HG02763 (cell line): ENCODE results near the gene BUD31.
"Not testable (repeated sequence)": the region's sequence is repeated elsewhere in the genome, so short reads cannot be mapped to it uniquely, and the experiment has no call there.

Source experiments
- ATAC-seq: cut with Tn5 transposase; IDR thresholded peaks from one replicate; pipeline ENCODE4 v1.9.1; 2021; ENCODE audit warnings: mild to moderate bottlenecking, moderate library complexity; ENCODE audit not compliant: unreplicated experiment

Gene BUD31

DNA sequence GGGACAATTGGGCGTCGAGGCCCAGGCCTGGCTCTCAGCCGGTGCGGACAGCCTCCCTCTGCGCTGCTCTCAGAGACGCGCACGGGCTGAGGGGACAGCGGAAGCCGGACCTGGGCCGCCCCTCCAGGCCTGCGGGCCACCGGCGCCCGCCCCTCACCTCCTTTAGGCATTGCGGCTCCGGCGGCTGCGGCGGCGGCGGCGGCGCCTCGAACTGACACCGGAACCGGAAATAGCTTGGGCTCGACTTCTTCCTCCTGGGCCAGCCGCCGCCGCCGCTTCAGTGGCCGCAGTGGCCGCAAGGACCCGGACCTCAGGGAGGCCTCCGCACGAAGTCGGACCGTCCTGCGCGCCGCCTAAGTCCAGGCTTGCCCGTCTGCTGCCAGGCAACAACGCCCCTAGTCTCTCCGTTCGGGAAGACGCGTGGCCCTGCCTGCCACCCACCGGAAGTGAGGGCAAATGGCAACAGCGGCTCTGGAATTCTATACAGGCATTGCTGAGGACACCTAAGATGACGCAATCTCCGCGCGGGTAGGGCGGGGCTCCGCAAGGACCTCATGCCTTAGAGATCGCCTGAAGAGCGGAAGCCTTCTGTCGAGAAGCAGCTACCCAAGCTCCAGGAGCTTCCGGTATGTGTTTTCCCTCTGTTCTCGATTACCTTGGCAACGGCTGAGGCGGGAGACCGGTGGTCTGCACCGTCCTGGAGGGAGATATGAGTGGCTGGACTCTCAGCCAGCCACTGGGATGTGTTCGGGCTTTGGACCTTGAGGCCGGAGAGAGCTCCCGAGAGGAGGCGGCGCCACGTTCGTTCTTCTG lies at the start of gene BUD31, which contains the start of gene PDAP1:
Gene BUD31, plus strand, starts transcription at position 591 of the 813 bp plus-strand sequence. CDS start 2,124 bp downstream, outside the sequence.
Gene PDAP1, minus strand, starts transcription at position 219 of the 813 bp plus-strand sequence. Its CDS starts 49 bp downstream, at position 170.
- peak; percentile 74 for ATAC-seq

DNA sequence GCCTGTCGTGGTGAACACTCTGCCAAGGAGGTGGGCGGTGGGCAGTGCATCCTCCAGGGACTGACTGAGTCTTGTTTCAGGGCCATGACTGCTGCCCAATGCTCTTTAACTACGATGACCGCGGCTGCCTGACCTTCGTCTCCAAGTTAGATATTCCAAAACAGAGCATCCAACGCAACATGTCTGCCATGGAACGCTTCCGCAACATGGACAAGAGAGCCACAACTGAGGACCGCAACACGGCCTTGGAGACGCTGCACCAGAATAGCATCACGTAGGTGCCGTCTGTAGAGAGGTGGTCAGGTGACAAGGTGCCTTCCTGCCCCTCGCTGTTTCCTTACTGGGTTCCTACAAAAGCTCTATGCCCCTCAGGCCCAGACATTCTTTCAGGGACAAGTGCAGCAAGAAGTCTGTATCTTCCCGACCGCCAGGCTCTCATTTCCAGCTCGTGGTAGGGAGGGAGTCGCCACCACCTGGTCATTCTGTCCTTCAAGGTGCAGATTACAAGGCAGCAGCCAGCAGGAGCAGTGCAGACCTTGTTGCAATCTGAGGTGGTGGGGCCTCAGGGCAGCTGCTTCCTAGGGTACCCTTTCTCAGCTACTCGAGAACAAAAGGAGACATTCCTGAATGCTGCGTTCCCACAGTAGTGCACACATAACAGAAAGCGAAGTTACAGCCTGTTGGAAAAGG lies 49.2 kb upstream of the BUD31 start:
- ATAC-seq: no peak

DNA sequence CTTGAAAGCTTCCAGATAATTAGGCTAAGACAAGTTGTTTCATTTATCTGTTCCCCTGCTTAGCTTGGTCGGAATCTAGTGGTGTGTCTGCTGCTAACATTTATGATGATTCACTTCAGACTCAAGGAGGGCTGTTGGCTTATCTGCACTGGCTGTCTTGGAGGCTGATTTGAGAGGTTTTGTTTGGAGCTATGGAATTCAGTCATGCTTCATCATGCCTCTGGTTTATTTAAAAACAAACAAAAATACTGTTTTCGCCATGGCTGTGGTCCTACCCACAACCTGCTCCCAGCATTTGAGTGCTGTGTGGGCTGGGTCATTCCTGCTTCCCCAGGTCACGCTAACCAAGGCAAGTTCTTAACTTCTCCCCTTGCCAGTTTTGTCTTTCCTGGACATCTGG lies 46.0 kb upstream of the BUD31 start:
- no peak for ATAC-seq

DNA sequence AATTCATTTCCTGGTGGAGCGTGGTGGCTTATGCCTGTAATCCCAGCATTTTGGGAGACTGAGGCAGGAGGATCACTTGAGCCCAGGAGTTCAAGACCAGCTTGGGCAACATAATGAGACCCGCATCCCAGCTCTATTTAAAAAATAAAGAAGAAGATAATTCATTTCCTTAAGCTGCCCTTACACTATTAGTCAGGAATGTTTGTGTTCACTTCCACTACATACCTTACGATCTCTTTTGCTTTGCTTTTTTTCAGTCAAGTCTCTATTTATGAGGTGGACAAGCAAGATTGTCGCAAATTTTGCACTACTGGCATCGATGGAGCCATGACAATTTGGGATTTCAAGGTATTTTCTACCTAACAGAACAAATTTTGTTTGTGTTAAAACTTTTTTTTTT lies 45.5 kb upstream of the BUD31 start:
- no peak for ATAC-seq

DNA sequence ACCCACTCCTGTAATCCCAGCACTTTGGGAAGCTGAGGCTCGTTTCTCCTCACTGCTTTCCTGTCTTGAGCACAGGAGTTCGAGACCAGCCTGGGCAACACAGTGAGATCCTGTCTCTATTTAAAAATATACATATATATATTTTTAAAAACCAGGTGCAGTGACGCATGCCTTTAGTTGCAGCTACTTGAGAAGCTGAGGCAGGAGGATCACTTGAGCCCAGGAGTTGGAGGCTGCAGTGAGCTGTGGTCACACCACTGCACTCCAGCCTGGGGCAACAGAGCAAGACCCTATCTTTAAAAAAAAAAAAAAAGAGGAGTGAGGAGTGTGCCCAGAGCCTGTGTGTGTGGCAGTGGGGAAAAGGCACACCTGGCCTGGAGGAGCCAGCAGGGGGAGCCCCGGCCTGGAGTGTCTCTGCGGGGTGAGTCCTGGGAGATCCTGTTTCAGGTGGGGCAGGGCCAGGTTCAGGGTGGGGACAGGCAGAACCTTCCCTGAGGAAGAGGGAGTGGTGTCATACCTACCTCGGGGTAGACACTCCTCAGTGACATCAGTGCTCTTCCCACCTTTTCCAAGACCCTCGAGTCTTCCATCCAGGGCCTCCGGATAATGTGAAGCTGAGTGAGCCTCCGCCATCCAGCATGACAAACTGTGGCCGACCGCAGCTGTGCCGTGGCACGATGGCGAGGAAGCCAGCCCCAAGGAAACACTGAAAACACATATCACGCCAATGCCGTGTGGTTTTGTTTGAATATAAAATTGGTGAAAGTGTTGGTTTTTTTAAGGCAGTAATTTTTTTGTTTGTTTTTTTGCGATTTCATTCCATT lies 43.2 kb upstream of the BUD31 start:
- no peak for ATAC-seq

DNA sequence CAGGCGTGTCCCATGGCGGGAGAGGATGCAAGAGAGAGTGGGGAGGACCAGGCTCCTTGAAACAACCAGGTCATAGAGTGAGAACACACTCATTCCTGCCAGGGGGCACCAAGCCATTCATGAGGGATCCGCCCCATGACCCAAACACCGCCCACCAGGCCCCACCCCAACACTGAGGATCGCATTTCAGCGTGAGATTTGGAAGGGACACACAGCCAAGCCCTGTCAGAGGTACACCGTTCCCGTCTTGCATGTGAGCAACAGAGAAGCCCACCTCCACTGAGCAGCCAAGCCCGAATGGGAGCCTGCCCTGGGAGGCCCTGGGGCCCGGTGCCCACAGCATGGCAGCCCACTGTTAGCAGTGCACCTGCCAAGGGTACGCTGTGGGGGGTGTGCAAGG lies 42.1 kb upstream of the BUD31 start:
- no peak for ATAC-seq

DNA sequence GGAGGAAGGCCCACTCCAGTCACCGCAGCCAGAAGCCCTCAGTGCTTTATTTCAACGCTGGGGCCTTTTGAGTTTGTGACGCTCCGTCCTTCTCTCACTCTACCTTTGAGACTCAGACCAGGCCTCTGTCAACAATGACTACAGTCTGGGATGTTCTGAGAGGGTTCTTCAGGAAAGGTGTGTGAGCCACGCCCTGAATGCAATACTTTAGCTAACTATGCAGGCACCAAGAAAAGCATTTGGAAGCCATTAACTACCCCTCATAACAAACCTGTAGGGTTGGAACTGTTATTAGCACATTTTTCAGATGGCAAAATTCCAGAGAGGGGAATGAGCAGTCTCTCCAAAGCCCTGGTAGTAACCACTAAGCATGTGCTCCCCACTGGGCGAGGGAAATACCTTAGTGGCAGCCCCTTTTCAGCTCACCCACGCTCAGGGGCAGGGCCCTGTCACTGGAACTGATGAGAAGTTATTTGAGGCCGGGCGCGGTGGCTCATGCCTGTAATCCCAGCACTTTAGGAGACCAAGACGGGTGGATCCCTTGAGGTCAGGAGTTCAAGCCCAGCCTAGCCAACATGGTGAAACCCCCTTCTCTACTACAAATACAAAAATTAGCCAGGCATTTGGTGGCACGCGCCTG lies 39.9 kb upstream of the BUD31 start:
- no peak for ATAC-seq

DNA sequence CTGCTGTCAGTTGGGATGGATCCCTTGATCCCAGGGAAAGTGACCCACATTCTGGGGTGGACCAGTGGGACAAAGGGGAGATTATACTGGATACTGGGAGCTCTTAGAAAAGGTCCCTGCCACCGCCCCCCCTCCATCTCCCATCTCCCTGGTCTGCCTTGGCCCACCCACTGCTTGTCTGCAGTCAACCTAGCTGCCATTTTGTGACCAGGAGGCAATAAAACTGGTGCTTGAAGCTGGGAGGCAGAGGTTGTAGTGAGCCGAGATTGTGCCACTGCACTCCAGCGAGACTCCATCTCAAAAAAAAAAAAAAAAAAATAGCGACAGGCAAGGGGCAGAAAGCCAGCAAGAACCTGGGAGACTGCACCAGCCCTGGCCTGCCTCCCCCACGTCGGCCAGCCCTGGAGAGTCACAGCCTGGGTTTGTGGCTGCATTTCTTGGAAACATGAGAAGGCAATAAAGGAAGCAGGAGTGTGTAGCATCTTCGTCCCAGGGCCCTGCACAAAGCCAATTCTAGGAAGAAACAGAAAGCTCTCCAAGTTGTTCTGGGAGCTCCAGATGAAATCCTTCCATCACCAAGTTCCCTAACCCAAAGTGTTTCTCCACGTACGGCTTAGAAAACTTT lies 38.9 kb upstream of the BUD31 start:
- ATAC-seq: no peak

DNA sequence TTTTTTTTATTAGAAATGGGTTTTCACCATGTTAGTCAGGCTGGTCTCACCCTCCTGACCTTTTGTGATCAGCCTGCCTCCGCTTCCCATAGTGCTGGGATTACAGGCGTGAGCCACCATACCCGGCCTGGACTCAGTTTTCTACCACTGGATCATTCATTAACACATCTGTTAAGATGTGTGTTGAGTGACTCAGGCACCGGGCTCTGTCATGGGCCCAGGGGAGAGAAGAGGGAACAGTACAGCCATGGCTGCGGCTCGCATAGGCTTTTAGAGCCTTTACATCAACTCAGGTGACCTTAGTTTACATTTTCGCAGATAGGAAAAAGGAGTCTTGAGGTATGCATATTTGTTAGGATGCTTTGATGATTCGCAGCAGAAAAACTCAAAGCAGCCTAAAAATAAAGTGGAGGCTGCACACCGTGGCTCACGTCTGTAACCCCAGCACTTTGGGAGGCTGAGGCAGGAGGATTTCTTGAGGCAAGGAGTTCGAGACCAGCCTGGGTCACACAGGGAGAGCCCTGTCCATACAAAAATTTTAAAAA lies 37.3 kb upstream of the BUD31 start:
- no peak for ATAC-seq

DNA sequence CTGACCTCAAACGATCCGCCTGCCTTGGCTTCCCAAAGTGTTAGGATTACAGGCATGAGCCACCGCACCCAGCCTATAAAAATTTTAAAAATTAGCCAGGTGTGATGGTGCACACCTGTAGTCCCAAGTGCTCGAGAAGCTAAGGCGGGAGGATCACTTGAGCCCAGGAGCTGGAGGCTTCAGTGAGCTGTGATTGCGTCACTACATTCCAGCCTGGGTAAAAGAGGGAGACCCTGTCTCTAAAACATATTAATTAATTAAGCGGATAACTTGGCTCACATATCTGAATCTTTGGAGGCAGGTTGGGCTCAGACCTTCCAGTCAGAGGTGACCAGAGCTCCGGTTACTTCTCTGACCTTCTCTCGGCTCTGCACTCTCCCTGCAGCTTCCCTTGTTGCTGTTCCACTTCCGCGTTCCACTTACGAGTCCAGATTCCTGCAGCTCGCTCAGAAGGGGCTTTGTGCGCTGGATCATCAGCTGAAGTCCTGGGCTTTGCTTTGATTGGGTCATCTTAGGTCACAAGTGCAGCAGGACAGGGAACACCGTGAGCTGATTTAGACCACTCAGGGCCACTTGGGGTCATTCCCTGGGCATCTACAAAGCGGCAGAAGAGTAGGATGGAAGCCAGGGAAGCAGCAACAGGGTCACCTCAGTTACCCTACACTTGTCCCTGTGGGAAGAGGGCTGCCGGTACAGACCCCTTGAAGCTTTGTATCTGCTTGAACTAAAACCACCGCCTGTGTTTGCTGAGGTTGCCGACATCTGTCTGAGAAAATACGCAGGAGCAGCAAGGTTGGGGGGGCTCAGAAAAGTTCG lies 36.3 kb upstream of the BUD31 start:
- ATAC-seq: no peak

DNA sequence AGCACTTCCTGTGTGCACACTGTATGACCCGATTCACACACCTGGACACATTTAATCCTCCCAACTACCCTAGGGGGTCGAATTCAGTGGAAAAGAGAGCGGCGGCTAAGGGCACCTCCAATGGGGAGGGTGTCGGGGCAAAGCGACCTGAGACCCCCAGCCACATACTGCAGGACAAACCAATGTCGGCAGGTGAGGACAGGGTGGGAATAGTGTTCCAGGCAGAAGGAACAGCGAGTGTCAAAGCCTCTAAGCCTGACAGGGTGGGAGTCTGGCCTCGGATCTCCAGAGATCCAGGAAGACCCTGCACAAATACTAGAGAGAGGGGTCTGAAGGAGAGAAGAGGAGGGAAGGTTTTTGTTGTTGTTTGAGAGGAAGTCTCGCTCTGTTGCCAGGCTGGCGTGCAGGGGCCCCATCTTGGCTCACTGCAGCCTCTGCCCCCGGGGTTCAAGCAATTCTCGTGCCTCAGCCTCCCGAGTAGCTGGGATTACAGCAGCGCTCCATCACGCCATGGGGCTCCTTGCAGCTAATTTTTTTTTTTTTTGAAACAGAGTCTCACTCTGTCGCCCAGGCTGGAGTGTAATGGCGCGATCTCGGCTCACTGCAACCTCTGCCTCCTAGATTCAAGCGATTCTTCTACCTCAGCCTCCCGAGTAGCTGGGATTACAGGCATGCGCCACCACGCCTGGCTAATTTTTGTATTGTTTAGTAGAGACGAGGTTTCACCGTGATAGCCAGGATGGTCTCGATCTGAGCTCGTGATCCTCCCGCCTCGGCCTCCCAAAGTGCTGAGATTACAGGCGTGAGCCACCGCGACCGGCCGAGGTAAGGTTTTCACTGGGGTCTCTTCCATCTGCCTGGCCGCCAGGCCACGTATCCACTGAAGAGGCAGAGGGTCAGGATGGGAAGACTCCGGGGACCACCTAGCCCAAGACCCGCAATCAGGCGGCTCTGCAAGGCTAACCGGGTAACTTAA lies 35.4 kb upstream of the BUD31 start:
- ATAC-seq: no peak

DNA sequence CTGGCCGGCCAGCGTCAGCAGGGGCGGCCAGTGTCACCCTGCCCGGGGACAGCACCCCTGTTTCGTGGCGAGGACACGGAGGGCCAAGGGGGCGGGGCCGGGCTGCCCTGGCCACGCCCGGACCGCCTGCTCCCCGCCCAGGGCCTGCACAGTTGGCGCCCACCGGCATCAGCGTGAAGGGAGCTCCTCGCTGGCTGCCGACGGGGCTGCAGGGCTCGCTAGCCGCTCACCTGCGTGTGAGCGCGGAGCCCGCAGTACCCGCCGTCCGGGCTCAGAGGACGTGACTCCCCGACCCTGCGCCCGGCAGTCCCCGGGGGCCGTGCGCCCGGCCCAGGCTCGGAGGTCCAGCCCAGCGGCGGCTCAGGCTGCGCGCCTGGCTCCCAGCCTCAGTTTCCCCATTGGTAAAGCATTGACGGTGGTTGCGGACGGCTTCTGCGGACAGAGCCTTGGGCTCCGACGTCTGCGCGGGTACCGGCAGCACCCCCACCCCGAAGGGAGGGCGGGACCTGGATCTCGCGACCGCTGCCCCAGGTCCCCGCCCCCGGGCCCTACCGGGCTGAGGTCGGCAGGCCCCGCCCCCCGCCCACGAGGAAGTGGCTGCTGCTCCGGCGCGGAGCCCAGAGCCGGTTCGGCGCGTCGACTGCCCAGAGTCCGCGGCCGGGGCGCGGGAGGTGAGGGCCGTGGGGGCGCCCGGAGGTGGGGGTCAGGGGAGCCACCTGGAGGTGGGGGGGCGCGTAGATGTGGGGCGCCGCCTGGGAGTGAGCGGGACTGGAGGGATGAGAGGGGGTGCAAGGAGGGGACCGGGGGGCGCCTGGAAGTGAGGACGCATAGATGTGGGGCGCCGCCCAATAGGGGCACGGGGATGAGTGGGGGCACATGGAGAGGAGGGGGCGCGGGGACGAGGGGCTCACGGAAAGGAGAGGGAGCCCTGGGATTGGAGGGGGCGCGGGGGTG lies 34.4 kb upstream of the BUD31 start, which contains the start of gene ARPC1B:
Gene ARPC1B, plus strand, starts transcription at position 620 of the 954 bp plus-strand sequence. CDS start 10,985 bp downstream, outside the sequence.
- peak; percentile 52 for ATAC-seq

DNA sequence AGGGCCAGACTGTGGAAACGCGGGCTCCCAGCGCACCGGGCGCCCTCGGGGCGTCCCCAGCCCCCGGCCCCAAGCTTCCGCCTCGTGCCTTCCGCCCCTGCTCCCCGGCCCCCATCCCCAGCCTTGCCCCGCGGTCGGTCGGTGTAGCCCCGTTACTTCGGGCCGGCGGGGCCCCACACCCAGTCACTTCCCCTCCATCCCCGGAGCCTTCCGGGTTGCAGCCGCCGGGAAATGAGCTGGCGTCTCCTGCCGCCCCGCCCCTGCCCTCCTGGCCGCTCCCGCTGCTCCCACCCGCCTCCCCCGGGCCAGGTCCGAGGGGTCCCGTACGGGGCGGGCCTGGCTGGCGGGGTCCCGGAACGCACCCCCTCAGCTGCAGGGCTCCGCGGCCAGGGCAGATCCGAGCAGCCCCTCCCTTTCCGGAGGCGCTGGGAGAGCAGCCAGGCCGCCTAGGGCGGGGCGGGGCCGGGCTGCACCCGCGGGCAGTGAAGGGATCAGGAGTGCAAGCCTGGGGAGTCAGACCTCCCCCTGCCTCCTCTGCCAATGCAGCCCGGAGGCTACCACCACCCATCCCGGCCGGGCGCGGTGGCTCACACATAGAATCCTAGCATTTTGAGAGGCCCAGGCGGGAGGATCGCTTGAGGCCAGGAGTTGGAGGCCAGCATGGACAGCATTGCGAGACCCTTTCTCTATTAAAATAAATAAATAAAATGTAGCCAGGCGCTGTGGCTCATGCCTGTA lies 33.5 kb upstream of the BUD31 start:
- peak; percentile 42 for ATAC-seq

DNA sequence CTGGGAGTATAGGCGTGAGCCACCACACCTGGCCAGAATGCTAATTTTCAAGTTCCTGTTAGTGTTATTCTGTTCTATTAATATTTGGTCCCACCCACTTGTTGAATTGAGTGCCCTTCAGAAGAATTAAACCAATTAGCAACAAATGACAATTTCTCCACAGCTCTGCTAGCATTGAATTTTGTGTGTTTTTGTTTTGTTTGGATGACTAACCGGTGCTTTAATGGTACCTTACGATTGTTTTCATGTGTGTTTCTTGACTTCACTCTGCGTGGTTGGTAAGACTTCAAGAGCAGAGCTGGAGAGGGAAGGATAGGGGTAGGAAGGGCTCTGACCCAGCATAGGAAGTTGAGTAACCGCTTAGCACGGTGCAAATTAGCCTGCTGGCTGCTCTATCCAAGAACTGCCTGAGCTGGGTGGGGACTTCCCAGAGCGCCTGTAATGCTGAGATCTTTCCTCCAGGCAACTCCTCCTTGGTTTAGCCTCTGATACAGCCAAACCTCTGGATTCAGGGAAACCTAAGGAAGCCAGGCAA lies 29.7 kb upstream of the BUD31 start:
- ATAC-seq: no peak

DNA sequence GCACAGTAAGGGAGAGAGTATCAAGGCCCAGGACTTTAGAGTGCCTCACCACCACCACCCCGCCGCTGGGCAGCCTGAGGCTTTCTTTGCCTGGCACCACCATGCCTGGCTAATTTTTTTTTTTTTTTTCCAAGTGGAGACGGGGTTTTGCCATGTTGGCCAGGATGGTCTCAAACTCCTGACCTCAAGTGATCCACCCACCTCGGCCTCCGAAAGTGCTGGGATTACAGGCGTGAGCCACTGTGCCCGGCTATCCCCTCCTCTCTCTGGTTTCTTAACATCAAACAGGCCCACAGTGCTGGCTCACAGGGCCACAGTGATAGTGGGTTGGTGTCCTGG lies 29.1 kb upstream of the BUD31 start:
- not testable (repeated sequence) for ATAC-seq
